RWPE1 (cell line): ENCODE measurements around the gene RBM27.
"Not testable (repeated sequence)": the region's sequence is repeated elsewhere in the genome, so short reads cannot be mapped to it uniquely, and the experiment has no call there.

Experiments used
- CTCF ChIA-PET: fragments of 350-600 bp; sonication (Branson Sonifier 250); formaldehyde crosslinking; extraction: SDS; loops from one replicate; lab custom pipeline; 2021; lab: Yijun Ruan, JAX
- POLR2A ChIA-PET: fragments of 400-600 bp; formaldehyde crosslinking; extraction: SDS; loops from one replicate; lab custom pipeline; 2020; ENCODE audit warnings: antibody characterized with exemption; ENCODE audit not compliant: low non-redundant PET; lab: Yijun Ruan, JAX
- DNase-seq: peaks from one replicate; pipeline ENCODE4 v3.0.0; 2012; ENCODE audit warnings: low spot score
- H3K27ac ChIP-seq: fragments of 450-650 bp; 2 replicates; pipeline ENCODE4 v1.5.1; 2017
- CTCF ChIP-seq: fragments of 450-650 bp; conservative IDR thresholded peaks from 2 replicates; pipeline ENCODE4 v1.5.1; 2017; ENCODE audit warnings: low read depth, mild to moderate bottlenecking

RBM27 gene

DNA sequence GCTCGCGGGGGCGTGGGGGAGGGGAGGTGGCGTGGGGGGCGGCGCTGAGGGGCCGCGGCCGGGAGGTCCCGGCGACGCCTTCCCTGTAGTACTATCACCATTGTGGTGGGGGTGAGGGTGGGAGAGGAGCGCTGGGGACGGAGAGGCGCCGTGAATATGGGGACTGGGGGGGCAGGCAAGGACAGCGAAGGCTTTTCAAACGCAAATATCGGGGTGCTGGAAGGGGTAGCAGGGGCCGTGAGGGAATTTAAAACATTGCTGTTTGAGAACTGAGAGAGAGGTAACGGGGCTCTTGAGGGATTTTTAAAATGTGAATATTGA, 427 bp downstream of the RBM27 start:
- ChIA-PET POLR2A (interaction anchor here (0.6 kb wide), 1 partner anchor 19 kb away, joined by 3 read pairs; no protein-coding TSS in a partner anchor), CTCF (no interaction called here)
- TF ChIP-seq CTCF = no peak
- peak overlapping the region; percentile 83 for H3K27ac ChIP-seq
- DNase-seq = no peak

- CTCF ChIA-PET = no interaction called here
- TF ChIP-seq CTCF = no peak
- no peak for DNase-seq
- POLR2A ChIA-PET = no interaction called here
- H3K27ac ChIP-seq = no peak overlapping the region
Observed at GRCh38 chr5:146205499-146206202, 2.2 kb downstream of the RBM27 start.

DNA sequence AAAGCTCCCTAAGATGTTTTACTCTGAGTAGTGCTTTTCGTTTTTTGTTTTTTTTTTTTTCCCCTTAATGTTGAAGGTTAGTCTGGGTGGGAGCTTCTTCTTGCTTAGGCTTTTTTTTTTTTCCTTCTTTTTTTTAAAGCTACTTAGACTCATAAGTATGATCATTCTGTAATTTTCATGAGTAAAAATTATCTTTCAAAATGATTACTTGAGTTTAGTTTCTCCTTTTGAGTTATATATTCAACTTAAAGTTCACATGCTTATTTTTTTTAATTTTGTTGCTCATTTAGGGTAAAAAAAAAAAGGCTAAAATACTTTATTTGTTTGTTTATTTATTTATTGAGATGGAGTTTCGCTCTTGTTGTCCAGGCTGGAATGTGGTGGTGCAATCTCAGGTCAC, 2.9 kb downstream of the RBM27 start:
- no peak overlapping the region for H3K27ac ChIP-seq
- no peak for DNase-seq
- TF ChIP-seq CTCF = no peak
- CTCF ChIA-PET = interaction anchor here (0.6 kb wide), 2 partner anchors 713 to 790 kb away, joined by 3 read pairs; no protein-coding TSS in a partner anchor
- POLR2A ChIA-PET = no interaction called here

DNA sequence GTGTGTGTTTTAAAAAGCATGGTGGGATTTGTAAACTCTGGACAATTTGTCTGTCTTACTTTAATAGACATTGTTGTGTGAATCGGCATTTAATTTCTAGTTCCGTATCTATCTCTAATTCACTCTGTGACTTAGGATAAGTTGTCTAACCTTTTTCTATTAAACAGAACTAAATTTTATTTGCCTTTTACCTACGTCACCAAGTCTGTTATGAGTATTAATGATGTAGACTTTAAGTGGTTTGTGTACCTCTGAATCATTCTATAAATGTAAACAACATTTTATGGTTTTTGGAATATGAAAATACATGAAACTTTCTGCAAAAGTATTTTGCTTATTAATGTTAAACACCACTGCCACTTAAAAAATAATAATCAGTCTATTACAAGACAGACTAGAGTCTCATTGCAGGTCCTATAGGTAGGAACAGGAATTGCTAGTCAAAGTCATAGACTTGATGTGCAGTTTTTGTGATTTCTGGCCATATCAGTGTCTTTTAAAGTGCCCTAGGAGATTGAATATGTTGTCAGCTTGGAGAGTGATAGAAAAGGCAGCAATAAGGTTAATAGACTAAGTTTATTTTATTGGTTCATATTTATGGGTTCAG, 5.6 kb downstream of the RBM27 start:
- no peak overlapping the region for H3K27ac ChIP-seq
- no peak for TF ChIP-seq CTCF
- ChIA-PET CTCF (interaction anchor here (0.5 kb wide), 1 partner anchor 53 kb away, joined by 3 read pairs; no protein-coding TSS in a partner anchor), POLR2A (no interaction called here)
- DNase-seq = no peak

GRCh38 chr5:146209714-146210113, 6.3 kb downstream of the RBM27 start:
- ChIA-PET CTCF (interaction anchor here (0.5 to 0.7 kb wide), 3 partner anchors 10 to 93 kb away, joined by 3 to 6 read pairs (median 4); no protein-coding TSS in a partner anchor), POLR2A (no interaction called here)
- TF ChIP-seq CTCF = no peak
- H3K27ac ChIP-seq = no peak overlapping the region
- no peak for DNase-seq

DNA sequence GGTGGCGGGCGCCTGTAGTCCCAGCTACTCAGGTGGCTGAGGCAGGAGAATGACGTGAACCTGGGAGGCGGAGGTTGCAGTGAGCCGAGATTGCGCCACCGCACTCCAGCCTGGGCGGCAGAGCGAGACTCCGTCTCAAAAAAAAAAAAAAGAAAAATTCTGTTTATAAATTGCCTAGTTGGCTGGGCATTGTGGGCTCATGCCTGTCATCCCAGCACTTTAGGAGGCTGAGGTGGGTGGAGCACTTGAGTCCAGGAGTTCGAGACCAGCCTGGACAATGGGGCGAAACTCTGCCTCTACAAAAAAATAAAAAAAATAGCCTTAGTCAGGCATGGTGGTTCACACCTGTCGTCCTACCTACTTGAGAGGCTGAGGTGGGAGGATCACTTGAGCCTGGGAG, 7.4 kb downstream of the RBM27 start:
- H3K27ac ChIP-seq, DNase-seq, POLR2A ChIA-PET: not testable (repeated sequence)
- CTCF ChIA-PET = interaction anchor here (0.6 kb wide), 1 partner anchor 11 kb away, joined by 5 read pairs; no protein-coding TSS in a partner anchor
